Dedifferentiated amniotic fluid mesenchymal stem cell (primary cell): ENCODE measurements around the gene FADD.
"Not testable (repeated sequence)": the region's sequence is repeated elsewhere in the genome, so short reads cannot be mapped to it uniquely, and the experiment has no call there.

Experiments used
- DNase-seq: peaks from one replicate; pipeline ENCODE4 v3.0.0-alpha.2; 2016; ENCODE audit errors: extremely low spot score

Gene FADD

DNA sequence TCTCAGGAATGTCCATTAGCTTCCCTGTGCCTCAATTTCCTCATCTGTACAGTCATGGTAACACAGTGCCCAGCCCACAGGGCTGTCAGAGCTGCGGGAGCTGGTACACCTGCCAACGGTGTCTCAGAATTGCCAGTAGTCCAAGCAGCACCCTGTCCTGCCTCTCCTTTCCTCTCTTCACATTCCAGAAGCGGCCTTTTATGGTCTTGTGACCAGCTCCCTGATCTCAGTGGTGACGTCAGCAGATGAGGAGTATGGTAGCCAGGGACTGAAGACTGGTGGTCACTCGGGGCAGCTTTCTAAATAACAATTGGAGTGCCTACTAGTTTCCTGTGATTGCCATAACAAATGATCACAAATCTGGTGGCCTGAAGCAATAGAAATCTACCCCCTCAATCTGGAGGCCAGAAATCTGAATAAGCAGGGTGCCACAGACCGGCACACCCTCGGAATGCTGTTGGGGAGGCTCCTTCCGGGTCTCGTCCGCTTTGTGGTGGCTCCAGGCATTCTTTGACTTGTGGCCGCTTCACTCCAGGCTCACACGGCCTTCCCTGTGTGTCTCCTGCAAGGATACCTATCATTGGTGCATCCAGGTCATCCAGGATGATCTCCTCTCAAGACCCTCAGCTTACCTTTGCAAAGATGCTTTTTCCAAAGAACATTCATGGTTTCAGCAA is 2.1 kb downstream of the FADD start:
- DNase-seq, result no peak

DNA sequence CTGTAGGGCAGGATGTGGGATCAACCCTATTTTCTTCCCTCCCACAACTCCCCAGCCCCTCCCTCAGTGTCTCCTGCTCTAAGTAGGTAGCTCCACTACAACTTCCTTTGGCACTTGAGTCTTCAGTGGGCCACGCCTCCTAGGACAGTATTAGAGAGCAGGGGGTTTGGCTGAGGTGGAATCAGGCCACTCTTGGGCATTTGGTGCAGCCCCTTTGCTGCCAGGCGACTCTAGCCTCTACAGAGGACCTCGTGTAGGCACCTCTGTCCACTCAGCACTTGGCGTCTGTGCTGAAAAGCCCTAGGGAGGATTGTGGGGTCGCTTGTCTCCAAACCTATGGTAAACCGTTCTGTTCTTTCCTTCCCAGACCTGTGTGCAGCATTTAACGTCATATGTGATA is 2.7 kb downstream of the FADD start:
- DNase-seq, result no peak

DNA sequence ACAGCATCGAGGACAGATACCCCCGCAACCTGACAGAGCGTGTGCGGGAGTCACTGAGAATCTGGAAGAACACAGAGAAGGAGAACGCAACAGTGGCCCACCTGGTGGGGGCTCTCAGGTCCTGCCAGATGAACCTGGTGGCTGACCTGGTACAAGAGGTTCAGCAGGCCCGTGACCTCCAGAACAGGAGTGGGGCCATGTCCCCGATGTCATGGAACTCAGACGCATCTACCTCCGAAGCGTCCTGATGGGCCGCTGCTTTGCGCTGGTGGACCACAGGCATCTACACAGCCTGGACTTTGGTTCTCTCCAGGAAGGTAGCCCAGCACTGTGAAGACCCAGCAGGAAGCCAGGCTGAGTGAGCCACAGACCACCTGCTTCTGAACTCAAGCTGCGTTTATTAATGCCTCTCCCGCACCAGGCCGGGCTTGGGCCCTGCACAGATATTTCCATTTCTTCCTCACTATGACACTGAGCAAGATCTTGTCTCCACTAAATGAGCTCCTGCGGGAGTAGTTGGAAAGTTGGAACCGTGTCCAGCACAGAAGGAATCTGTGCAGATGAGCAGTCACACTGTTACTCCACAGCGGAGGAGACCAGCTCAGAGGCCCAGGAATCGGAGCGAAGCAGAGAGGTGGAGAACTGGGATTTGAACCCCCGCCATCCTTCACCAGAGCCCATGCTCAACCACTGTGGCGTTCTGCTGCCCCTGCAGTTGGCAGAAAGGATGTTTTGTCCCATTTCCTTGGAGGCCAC is 3.3 kb downstream of the FADD start:
- no peak for DNase-seq

DNA sequence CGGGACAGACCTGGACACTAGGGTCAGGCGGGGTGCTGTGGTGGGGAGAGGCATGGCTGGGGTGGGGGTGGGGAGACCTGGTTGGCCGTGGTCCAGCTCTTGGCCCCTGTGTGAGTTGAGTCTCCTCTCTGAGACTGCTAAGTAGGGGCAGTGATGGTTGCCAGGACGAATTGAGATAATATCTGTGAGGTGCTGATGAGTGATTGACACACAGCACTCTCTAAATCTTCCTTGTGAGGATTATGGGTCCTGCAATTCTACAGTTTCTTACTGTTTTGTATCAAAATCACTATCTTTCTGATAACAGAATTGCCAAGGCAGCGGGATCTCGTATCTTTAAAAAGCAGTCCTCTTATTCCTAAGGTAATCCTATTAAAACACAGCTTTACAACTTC is 3.9 kb downstream of the FADD start:
- DNase-seq, result no peak

DNA sequence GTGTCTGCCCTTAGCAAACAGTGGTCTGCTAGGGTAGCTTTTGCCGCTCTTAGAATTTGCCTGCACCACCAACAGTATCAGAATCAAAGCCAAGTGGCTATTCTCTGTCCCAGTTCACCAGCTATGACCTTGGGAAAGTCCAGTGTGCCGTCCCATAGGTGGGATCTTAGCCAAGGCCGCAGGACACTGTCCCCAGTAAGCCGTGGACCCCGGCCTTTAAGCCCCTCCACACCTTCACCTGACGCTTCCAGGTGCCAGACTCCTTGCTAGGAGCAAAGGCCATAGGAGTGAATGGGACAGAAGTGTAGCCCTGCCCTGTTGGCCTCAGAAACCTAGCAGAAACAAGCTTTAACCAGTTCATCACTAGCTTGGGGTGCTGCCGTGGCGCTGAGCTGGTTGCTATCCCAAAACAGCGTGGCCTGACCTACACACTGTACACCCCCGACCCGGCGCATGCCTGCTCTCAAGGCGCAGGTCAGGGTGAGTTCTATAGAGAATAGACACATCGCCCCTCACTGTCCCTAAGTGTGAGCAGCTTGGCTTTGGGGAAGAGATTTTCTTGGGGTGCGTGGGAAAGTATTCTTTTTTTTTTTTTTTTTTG is 4.5 kb downstream of the FADD start:
- DNase-seq, result no peak

DNA sequence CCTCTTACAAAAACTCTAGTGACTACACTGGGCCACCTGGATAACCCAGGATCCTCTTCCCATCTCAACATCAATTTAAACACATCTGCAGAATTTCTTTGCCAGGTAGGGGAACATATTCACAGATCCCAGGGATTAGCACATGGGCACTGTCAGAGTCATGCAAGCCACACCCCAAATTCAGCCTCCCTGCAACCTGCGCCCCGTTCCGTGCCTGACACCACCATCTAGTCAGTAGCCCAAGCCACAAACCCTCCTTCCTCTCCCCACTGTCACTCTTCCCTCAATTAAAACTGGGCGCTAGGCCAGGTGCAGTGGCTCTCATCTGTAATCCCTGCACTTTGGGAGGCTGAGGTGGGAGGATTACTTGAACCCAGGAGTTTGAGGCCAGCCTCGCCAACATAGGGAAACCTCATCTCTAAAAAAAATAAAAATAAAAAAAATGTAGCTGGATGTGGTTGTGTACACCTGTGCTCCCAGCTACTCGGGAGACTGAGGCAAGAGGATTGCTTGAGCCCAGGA is 6.4 kb downstream of the FADD start:
- DNase-seq, result no peak

DNA sequence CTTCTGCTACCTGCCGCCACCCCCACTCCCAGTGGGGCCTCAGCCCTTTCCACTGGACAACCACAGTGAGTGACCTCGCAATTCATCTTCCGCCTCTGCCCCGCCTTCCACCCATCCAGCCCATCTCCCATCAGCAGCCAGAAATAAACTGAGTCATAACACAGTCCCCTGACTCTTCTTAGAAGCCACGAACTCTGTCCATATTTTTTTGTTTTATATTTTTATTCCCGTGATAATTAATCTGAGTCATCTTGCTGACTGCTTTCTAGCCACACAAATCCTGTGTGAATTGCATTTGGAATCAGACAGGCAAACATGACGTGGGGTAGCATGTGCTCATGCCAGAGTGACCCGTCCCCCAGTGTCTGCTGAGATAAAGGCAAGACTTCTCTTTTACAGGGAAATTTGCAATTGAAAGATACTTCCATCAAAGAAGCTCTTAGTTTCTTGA is 7.0 kb downstream of the FADD start:
- no peak for DNase-seq

DNA sequence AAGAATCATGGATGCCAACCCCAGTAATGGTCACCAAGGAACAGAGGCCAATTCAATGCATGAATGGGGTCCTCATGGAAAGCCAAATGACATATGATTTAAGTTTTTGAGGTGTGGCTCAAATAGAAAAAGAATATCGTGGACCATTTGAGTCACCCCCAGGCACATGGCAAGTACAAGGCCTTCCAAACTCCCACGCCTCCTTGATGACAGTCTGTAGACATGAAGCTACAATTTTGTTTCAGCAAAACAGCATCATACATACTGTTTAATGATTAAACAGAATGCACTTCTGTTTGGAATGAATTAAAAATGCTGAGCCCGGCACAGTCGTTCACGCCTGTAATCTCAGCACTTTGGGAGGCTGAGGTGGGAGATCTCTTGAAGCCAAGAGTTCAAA is 7.4 kb downstream of the FADD start:
- DNase-seq, result no peak

DNA sequence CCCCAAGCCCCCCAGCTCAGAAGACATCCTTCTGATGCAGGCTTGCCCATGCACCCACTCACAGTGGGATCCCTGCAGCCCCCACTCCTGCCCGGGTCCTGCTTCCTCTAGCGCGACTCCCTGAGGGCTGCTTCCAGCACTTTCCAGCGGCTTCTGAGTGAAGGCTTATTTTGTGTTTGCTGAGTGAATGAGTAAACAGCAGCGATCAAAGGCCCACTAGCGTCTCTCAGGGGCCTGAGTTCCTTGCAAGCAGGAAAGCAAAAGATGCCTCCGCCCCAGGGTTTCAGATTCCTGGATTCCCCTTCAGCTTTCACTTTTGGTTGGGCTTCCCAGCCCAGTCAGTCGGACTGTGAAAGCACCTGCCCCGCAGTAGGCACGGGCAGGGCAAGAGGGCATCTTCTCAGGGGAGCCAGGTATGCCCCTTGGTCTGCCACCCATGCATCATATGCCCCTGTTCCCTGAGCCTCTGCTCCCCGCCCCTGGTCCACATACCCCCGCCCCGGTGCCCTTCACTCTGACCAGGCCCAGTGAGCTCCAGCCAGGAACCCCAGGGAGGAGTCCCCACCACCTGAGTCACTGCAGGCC is 9.2 kb downstream of the FADD start:
- no peak for DNase-seq

DNA sequence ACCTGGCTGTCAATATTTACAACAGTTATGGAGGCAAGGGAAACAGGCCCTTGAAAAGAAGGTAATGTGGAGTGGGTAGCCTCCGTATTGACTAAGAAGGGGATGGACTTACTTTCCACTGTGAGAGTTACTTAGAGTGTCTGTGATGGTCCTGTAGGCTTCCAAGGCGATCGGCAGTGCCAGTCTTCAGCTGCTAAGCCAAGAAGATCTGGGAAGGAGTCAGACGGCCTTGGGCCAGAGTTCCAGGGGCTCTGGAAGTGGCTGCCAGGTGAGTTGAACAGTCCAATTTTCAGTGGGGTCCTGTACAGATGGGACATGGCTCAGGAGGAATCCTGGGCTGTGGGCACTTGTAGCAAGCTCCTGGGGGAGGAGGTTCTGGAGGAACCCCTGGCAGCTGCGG is 14.3 kb downstream of the FADD start:
- DNase-seq, result not testable (repeated sequence)

DNA sequence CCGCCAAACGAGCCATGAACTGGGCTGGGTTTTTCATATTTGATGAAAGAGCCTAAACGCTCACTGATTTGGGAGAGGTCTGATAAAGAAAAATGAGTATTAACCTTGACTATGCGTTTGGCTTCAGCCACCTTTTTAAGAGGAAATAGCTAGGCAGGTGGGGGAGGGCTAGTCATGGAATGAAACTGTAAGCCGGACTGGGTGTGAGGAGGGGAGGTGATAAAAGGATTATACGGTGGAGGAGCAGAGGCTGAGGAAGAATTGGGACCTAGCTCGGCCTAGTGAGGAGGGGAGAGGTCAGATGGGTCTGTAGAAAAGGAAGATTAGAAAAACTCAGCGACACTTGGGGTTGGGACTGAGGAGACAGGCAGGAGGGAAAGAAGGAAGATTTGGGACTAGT is 15.0 kb downstream of the FADD start:
- DNase-seq, result not testable (repeated sequence)

DNA sequence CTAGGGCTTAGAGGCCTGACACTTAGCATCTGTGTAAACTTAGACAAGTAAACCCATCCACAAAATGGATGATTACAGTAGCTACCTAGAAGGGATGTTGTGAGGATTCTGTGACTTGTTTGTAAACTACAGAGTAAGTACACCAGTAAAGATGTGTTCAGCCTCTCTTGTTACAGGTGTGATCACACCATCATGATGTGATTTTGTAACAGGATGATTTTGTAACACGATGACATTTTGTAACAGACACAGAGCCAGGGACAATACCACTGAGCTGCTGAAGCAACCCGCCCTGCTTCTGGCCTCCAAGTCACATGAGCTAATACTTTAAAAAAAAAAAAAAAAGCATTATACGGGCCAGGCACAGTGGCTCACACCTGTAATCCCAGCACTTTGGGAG is 17.0 kb downstream of the FADD start:
- DNase-seq, result no peak

DNA sequence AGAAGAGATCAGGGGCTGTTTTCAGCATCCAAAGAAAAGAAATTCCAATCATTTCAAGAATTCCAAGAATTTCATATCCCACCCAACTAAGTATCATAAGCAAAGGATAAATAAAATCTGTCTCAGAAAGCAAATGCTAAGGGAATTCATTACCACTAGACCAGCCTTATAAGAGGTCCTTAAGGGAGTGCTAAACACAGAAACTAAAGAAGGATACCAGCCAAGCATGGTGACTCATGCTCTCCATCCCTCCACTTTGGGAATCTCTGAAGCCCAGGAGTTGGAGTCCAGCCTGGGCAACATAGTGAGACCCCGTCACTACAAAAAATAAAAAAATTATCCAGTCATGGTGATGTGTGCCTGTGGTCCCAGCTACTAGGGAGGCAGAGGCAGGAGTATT is 17.8 kb downstream of the FADD start:
- no peak for DNase-seq

DNA sequence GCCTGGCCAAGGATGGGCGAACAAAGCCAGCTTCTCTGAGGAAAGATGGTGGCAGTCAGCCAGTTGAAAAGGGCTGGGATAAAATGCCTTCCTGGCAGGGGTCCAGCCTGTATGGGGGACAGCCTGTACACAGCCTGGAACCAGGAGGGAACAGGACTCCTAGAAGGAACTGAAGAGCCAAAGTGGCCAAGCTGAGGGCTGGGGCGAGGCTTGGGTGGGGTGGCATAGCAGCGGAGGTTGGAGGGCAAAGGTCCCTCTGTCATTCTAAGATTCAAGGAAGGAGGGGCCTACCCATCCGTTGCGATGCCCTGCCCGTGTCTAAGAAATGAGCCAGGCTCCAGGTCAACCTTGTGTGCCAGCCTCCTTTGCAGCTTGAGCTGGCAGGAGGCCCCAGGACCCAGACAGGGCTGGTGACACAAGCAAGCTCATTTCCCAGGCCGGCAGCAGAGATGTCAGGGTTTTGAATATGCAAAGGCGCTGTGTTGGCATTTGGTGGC is 22.6 kb downstream of the FADD start:
- no peak for DNase-seq

DNA sequence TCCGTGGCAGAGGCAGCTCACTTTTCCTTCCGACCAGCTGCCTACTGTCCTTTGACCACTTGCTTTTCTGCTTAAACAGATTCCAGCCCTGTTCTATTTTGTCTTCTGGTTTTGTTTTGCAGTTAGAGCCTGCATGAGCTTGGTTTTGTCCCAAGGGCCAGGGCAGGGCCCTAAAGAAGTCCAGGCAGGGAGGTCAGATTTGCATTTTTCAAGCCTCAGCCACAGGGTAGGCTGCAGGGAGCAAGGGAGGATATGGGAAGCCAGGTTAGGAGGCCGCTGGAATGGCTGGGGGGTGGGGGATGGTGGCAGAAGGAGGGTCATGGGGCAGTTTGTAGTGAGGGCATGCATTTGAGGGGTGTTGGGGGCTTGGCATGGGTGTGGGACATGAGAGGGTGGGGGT is 23.1 kb downstream of the FADD start:
- DNase-seq, result no peak

DNA sequence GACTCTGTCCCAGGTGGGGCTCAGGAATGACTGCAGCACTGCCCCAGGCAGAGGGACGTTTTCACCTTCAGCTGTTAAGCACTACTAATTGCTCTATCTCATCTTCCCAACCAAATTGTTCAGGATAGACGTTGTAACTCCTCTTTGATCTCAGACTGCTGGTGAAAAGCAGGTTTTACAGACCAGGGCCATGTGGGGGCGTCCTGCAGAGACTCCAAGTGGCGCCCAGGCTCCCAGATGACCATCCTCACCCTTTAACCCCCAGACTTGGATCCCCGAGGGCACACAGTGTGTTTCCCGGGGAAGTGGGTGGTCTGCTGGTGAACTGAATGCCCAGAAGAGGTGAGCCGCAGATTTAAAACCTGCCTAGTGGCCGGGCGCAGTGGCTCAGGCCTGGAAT is 23.9 kb downstream of the FADD start:
- DNase-seq, result no peak

DNA sequence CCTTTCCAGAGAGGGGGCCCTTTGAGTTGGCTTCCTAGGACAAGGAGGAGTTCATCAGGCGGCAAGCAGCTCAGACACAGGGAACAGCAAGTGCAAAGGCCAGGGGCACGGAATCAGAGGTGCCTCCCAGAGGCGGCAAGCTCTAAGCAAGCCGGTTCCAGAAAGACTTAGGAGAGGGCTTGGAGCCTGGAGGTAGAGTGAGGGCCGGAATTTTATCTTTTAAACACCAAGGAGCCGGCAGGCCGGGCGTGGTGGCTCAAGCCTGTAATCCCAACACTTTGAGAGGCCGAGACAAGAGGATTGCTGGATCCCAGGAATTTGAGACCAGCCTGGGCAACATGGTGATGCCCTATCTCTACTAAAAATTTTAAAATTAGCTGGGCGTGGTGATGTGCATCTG is 26.6 kb downstream of the FADD start:
- DNase-seq, result no peak

DNA sequence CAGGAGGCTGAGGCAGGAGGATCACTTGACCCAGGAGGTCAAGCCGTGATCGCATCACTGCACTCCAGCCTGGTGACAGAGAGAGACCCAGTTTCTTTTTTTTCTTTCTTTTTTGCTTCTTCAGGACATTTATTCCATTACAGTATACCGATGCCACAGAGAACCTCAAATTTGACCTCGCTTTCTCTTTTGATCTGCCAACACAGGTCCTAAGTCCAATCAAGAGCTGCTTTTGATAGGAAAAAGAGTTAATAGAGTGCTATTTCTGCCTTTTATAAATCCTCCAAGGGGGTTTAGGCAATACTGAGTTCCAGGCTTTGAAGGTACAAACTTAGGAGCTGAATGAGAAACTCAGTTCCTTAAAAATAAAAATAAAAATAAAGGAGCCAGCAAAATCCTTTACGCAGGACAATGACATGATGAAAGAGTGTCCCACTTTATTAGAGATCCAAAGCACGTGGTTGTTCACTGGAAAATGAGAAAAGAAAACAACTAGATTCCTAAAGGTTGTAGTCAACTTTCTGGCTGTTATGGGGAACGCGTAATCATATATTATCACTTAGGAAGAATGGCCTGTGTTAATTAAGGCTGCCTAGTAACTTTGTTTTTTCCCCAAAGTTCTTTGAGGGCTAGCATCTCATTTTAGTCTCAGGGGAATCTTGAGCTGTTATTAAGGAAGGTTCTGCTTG is 27.2 kb downstream of the FADD start:
- DNase-seq, result no peak

DNA sequence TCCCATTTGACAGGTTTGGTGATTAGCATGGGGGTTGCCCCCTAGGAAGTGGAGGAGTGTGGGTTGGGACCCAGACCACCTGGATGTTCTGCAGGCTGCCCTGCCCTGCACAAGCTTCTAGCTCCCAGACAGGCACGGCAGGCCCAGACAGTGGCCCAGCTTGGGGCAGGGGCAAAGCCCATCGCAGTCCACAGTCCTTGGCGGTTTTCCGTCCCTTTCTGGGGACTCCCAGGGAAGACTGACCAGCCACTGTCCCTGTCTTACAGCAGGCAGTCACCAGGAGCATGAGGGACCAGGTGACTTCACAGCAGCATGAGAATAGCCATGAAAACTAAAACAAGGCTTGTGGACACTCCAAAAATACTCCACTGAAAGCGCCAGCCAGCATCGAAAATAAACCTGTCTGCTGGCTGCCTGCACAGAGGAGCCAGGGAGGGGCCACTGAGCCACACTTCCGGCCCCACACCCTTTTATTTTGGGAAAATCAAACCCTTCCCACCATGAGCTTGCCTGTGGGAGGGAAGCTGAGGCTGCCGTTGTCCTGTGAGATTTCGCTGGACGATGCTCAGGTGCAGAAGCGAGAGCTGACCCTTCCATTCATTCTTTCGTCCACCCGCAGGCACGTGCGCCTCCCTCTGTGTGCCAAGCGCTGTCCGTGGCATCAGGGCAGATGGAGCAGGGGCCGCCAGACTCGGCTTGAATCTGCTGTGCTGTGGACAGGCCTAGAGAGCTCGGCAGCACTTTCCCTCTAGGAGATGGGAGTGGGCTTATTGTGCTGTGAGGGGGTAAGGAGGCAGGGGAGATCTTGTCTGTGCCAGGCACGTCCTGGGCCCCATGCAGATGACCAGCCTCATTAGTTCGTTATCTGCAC is 28.0 kb downstream of the FADD start:
- DNase-seq, result no peak

DNA sequence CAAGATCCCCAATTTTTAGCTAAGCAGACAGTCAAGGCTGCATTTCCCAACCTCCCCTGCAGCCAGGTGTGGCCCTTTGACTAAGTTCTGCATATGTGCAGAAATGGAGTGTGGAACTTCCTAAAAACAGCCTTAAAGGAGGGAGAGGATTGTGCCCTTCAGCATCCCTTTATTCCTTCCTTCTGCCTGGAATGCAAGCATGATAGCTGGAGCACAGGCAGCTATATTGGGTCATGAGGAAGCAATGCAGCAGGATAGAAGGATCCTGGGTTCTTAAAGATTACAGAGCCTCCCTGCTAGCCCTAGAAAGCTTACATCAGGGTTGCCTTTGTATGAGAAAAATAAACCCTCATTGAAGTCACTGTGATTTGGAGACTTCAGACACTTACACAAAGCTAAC is 29.9 kb downstream of the FADD start:
- DNase-seq, result no peak

DNA sequence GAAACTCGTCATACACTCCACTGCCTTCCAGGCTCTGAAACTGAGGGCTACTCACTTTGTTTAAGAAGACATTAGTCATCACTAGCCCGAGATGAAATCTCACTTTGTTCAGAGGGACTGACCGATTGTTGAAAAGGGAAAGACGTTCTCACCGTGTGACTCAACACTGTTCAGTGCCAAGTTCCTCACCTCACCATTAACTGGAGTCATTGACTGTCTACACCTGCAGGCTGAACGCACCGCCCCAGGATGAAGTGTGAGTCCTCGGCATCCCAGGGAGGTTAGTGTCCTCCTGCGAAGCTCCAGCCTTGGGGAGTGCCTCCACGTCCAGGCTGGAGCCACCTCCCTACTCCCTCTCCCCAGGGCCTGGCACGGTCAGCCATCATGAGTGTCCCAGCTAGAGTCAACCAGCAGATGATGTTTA is 30.4 kb downstream of the FADD start:
- DNase-seq, result no peak
